Upper lobe of right lung (tissue), 1 donor: Measurements from ENCODE around the gene SHISAL1. TPM values are rescaled to one million over a fixed set of nuclear protein-coding genes. Genes with fewer than 3 reads are reported as not detected.

Experiments
- ATAC-seq: fragments of 200-7000 bp; cut with Tn5 transposase; one replicate; pipeline ENCODE4 v1.9.1; 2020; ENCODE audit warnings: mild to moderate bottlenecking, moderate library complexity
- DNase-seq: peaks from one replicate; pipeline ENCODE4 v3.0.0-alpha.2; 2020
- H3K27ac ChIP-seq: fragments of 200-600 bp; one replicate; pipeline ENCODE4 v1.8.0; 2022
- H3K27me3 ChIP-seq: fragments of 200-600 bp; one replicate; pipeline ENCODE4 v1.8.0; 2022; ENCODE audit warnings: mild to moderate bottlenecking
- H3K36me3 ChIP-seq: fragments of 200-600 bp; one replicate; pipeline ENCODE4 v1.8.0; 2022
- H3K4me1 ChIP-seq: fragments of 200-600 bp; one replicate; pipeline ENCODE4 v1.8.0; 2022
- H3K4me3 ChIP-seq: fragments of 200-600 bp; one replicate; pipeline ENCODE4 v1.8.0; 2022; ENCODE audit warnings: mild to moderate bottlenecking
- H3K9me3 ChIP-seq: fragments of 200-600 bp; one replicate; pipeline ENCODE4 v1.8.0; 2022
- intact Hi-C: fragments of 100-400 bp; cut with DNase I; formaldehyde crosslinking; loops from one replicate; pipeline ENCODE4 v1.11.0; 2022
- total RNA-seq: library from RNA; stranded (reverse); fragmentation: NEBNext Ultra II Directional; extraction: Animal tissue kit (Norgen Biotek cat#: 25700); gene quantifications from one replicate; pipeline ENCODE4 v1.2.1, GENCODE V29; 2021
- TF ChIP-seq, protein P1 (sequence below): fragments of 200-600 bp; IDR thresholded peaks from one replicate; pipeline ENCODE4 v1.8.0; 2022; ENCODE audit warnings: antibody characterized with exemption
- donor health status: DM: no; HTN: yes; CAD: no; lungs with severe emphysema.

SHISAL1 gene
- total RNA-seq, 1 donor from 2014 or later = 1.0 TPM

DNA sequence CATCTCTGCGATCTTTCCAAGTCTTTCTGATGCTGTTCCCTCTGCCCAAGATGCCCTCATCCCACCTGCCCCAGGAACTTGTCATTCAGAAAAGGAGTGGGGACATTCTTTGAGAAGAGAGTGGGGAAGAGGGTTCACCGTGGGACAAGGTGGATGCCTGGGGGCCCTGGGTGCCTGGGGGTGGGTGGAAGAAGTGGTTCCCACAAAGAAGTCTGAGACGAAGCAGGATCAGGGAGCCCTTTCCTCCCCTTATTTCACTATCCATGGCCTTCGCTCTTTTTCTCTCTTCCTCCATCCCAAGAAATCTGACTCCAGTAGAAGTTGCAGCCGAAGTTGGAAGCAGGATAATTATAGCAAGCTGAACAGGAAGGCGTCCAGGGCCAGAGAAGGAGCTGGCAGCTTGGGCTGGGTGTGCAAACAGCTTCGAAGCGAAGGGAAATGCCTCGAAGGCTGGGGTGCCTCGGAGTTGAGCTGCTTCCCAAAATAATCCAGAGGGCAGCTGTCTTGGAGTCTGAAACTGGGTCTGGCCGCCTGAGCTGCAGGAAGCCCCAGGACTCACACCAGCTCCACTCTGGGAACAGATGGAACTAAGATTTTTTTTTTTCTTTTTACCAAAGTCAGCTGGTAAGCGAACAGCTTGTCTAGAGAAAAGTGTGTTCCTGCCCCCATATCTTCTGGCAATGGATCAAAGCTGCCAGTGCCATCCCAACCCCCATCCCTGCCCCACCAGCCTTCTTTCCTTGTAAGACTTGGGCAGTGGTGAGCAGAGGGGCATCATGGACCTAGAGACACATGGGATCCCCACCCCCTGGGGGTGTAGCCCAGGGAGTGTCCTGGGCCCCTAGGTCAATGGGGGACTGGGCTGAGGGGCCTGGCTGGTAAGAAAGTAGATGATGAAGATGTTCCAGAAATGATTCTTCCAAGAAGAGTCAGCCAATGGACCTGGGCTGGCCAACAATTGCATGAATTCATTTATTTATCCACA is 100.5 kb downstream of the SHISAL1 start:
- H3K36me3 ChIP-seq = no peaks in the 10 kb centered on the region
- no peak overlapping the region for H3K27ac ChIP-seq
- TF ChIP-seq, protein P1, sequence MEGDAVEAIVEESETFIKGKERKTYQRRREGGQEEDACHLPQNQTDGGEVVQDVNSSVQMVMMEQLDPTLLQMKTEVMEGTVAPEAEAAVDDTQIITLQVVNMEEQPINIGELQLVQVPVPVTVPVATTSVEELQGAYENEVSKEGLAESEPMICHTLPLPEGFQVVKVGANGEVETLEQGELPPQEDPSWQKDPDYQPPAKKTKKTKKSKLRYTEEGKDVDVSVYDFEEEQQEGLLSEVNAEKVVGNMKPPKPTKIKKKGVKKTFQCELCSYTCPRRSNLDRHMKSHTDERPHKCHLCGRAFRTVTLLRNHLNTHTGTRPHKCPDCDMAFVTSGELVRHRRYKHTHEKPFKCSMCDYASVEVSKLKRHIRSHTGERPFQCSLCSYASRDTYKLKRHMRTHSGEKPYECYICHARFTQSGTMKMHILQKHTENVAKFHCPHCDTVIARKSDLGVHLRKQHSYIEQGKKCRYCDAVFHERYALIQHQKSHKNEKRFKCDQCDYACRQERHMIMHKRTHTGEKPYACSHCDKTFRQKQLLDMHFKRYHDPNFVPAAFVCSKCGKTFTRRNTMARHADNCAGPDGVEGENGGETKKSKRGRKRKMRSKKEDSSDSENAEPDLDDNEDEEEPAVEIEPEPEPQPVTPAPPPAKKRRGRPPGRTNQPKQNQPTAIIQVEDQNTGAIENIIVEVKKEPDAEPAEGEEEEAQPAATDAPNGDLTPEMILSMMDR = no peak
- H3K9me3 ChIP-seq = peaks cover 12% of the 10 kb centered on the region
- no peak overlapping the region for H3K4me3 ChIP-seq
- no peaks in the 10 kb centered on the region for H3K27me3 ChIP-seq
- no peak for DNase-seq
- no peaks in the 10 kb centered on the region for H3K4me1 ChIP-seq
- intact Hi-C loops = no loop called here
- no peak for ATAC-seq

GRCh38 chr22:44211256-44211945 is 101.3 kb downstream of the SHISAL1 start:
- Histone ChIP-seq H3K36me3 (no peaks in the 10 kb centered on the region), H3K27me3 (no peaks in the 10 kb centered on the region), H3K4me1 (no peaks in the 10 kb centered on the region), H3K4me3 (no peak overlapping the region), H3K27ac (no peak overlapping the region), H3K9me3 (peaks cover 12% of the 10 kb centered on the region)
- DNase-seq (no peak), ATAC-seq (no peak)
- intact Hi-C loops = no loop called here
- TF ChIP-seq, protein P1 = no peak

DNA sequence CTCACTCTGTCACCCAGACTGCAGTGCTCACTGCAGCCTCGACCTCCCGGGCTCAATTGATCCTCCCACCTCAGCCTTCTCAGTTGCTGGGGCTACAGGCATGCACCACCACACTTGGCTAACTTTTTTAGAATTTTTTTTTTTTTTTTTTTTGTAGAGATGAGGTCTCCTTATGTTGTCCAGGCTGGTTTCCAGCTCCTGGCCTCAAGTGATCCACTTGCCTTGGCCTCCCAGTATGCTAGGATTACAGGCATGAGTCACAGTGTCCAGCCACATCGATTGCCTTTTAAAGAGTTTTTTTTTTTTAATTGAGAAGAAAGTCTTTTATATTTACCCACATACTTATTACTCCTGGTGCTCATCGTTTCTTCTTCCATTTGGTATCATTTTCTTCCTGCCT is 102.0 kb downstream of the SHISAL1 start:
- no peak for ATAC-seq
- DNase-seq = no peak
- H3K9me3 ChIP-seq = peaks cover 12% of the 10 kb centered on the region
- no peaks in the 10 kb centered on the region for H3K27me3 ChIP-seq
- H3K36me3 ChIP-seq = no peaks in the 10 kb centered on the region
- H3K4me1 ChIP-seq = no peaks in the 10 kb centered on the region
- TF ChIP-seq, protein P1 = no peak
- intact Hi-C loops = no loop called here
- H3K4me3 ChIP-seq = no peak overlapping the region
- H3K27ac ChIP-seq = no peak overlapping the region

DNA sequence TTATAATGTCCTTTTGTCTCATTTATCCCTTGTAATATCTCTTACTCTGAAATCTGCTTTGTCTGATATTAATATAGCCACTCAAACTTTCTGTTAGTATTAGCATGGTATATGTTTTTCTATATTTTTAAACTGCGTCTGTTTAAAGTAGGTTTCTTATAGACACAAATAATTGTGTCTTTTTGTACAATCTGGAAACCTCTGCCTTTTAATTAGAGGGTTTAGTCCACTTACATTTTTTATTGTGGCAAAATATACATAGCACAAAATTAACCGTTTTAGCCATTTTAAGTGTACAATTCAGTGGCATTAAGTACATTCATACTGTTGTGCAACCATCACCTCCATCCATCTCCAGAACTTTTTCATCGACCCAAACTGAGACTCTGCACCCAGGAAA is 103.4 kb downstream of the SHISAL1 start:
- no peak overlapping the region for H3K27ac ChIP-seq
- H3K4me1 ChIP-seq = no peaks in the 10 kb centered on the region
- no peak overlapping the region for H3K4me3 ChIP-seq
- ATAC-seq (no peak), DNase-seq (no peak)
- H3K36me3 ChIP-seq = no peaks in the 10 kb centered on the region
- intact Hi-C loops = no loop called here
- H3K9me3 ChIP-seq = peaks cover 12% of the 10 kb centered on the region
- H3K27me3 ChIP-seq = no peaks in the 10 kb centered on the region
- TF ChIP-seq, protein P1 = no peak

DNA sequence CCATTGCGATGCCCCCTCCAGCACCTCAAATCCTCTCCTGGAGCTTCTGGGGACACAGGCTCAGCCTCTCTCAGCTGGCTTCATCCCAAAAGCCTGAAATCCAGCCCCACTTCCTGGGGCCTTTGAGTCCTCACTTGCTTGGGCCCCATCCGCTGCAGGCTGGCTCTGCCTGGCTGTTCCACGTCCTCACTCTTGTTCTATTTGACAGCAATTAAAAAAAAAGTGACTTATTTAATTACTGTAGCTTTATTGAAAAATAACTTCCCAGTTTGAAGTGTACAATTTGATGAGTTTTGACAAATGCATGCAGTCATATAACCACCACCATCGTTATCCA is 104.8 kb downstream of the SHISAL1 start:
- Histone ChIP-seq H3K36me3 (no peaks in the 10 kb centered on the region), H3K4me1 (no peaks in the 10 kb centered on the region), H3K4me3 (no peak overlapping the region), H3K9me3 (peaks cover 12% of the 10 kb centered on the region), H3K27ac (no peak overlapping the region), H3K27me3 (no peaks in the 10 kb centered on the region)
- intact Hi-C loops = no loop called here
- TF ChIP-seq, protein P1 = no peak
- DNase-seq (no peak), ATAC-seq (no peak)
